Measurements from ENCODE around the gene SH3BGRL. TPM values are rescaled to one million over a fixed set of nuclear protein-coding genes. Genes with fewer than 3 reads are reported as not detected.

SH3BGRL gene
- total and polyA plus RNA-seq, 10 of the 15 experiments (the other 5 are each of a cell fraction or from before 2014, with no cell fraction given): 75.6 to 178 (median 122) TPM

DNA sequence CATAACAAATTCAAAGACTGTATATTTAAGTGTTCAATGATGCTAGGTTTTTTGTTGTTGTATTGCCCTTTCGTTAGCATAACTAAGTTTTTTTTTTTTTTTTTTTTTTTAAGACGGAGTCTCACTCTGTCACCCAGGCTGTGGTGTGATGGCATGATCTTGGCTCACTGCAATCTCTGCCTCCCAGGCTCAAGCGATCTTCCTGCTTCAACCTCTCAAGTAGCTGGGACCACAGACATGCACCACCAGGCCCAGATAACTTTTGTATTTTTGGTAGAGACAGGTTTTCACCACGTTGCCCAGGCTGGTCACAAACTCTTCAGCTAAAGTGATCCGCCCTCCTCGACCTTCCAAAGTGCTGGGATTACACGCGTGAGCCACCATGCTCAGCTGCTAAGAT, 7.0 kb downstream of the SH3BGRL start:
- no peak for TF ChIP-seq ZNF207 (IDR thresholded peaks at IDR 0.05; ENCODE audit: borderline replicate concordance)
- no peak for TF ChIP-seq SPI1 (IDR thresholded peaks at IDR 0.05; ENCODE audit: borderline replicate concordance, insufficient read depth, low read depth, low read length)
- TF ChIP-seq RELA (IDR thresholded peaks at IDR 0.05; ENCODE audit: borderline replicate concordance, partially characterized antibody): no peak
- TF ChIP-seq, protein P1, sequence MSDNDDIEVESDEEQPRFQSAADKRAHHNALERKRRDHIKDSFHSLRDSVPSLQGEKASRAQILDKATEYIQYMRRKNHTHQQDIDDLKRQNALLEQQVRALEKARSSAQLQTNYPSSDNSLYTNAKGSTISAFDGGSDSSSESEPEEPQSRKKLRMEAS (IDR thresholded peaks at IDR 0.05; ENCODE audit: low read depth, low read length): no peak
- no peaks in the 10 kb centered on the region for H3K36me3 ChIP-seq (ENCODE audit: control insufficient read depth in 2 of 2, insufficient read depth in 2 of 2, low read length in 1 of 2)
- intact Hi-C loops (cut with micrococcal nuclease; ENCODE audit: unreplicated experiment) (no loop called here), in situ Hi-C loops (cut with MboI) (no loop called here)
- H3K79me2 ChIP-seq (ENCODE audit: control insufficient read depth, insufficient read depth, low read length): peaks cover 30% of the 10 kb centered on the region
- 73% methylated on average over 7 of the region's 8 CpGs for WGBS (ENCODE audit: insufficient coverage, insufficient replicate concordance, low lambda C conversion rate, missing lambda C conversion rate)
- POLR2A ChIA-PET: no interaction called here
- CTCF ChIA-PET: no interaction called here
- RAD21 ChIA-PET (ENCODE audit: unreplicated experiment): no interaction called here
- no peak for ATAC-seq
- H3K4me3 ChIP-seq: no peak overlapping the region
- BruUV-seq (replicated peaks): no TSS peak
- H3K4me1 ChIP-seq (ENCODE audit: control insufficient read depth, insufficient read depth, low read length): no peaks in the 10 kb centered on the region
- H3K4me2 ChIP-seq (ENCODE audit: control insufficient read depth, insufficient read depth): no peak overlapping the region
- no peak for FAIRE-seq
- no peaks in the 10 kb centered on the region; the same call in 2 of the 3 replicates for H3K9me3 ChIP-seq (replicated peaks; ENCODE audit: control insufficient read depth, insufficient read depth, low read length)
- H3K9ac ChIP-seq (ENCODE audit: control insufficient read depth, insufficient read depth, low read length): no peak overlapping the region
- SMC1A ChIA-PET (ENCODE audit: uncharacterized antibody, unreplicated experiment): no interaction called here
- H2AFZ ChIP-seq (ENCODE audit: control insufficient read depth, low read depth, low read length): no peak overlapping the region
- no peaks in the 10 kb centered on the region for H4K20me1 ChIP-seq (ENCODE audit: control insufficient read depth, insufficient read depth)
- DNase-seq (ENCODE audit: low read depth, low spot score): no peak
- no peak overlapping the region for H3K27ac ChIP-seq (ENCODE audit: control insufficient read depth, insufficient read depth)
- H3K27me3 ChIP-seq (replicated peaks in 1 of 2; ENCODE audit: control insufficient read depth in 2 of 2, insufficient read depth in 2 of 2, low read length in 1 of 2): no peaks in the 10 kb centered on the region

DNA sequence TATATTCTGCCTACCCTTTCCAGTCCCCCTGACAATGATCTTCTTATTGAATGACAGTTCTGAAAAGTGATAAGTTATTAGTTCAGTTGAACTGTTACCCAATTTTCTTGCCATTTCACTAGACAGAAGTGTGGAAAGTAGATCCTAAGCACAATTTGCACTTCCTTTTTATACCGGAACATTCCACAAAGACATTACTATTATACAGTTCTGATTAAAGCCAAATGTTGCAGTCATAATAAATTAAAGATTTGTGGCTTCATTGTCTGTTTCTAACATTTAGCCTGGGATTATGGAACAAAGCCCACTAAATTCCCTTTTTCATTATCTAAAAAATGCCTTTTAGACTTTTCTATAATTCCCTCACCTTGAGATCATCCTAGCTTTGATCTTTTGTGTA, 13.8 kb downstream of the SH3BGRL start:
- no peak overlapping the region for H3K27ac ChIP-seq (ENCODE audit: control insufficient read depth, insufficient read depth)
- RAD21 ChIA-PET (ENCODE audit: unreplicated experiment): no interaction called here
- H4K20me1 ChIP-seq (ENCODE audit: control insufficient read depth, insufficient read depth): no peaks in the 10 kb centered on the region
- no peak for ATAC-seq
- in situ Hi-C loops (cut with MboI) (no loop called here), intact Hi-C loops (cut with micrococcal nuclease; ENCODE audit: unreplicated experiment) (no loop called here)
- SMC1A ChIA-PET (ENCODE audit: uncharacterized antibody, unreplicated experiment): no interaction called here
- H3K4me3 ChIP-seq: no peak overlapping the region
- no peak overlapping the region for H3K4me2 ChIP-seq (ENCODE audit: control insufficient read depth, insufficient read depth)
- no peak for FAIRE-seq
- 27% methylated on average over 1 of the region's 1 CpG for WGBS (ENCODE audit: insufficient coverage, insufficient replicate concordance, low lambda C conversion rate, missing lambda C conversion rate)
- POLR2A ChIA-PET: no interaction called here
- H3K79me2 ChIP-seq (ENCODE audit: control insufficient read depth, insufficient read depth, low read length): no peaks in the 10 kb centered on the region
- no TSS peak for BruUV-seq (replicated peaks)
- H3K36me3 ChIP-seq (ENCODE audit: control insufficient read depth in 2 of 2, insufficient read depth in 2 of 2, low read length in 1 of 2): no peaks in the 10 kb centered on the region
- DNase-seq (ENCODE audit: low read depth, low spot score): no peak
- no peak overlapping the region for H3K9ac ChIP-seq (ENCODE audit: control insufficient read depth, insufficient read depth, low read length)
- CTCF ChIA-PET: no interaction called here
- no peaks in the 10 kb centered on the region for H3K4me1 ChIP-seq (ENCODE audit: control insufficient read depth, insufficient read depth, low read length)
- H3K27me3 ChIP-seq (replicated peaks in 1 of 2; ENCODE audit: control insufficient read depth in 2 of 2, insufficient read depth in 2 of 2, low read length in 1 of 2): no peaks in the 10 kb centered on the region
- H3K9me3 ChIP-seq (replicated peaks; ENCODE audit: control insufficient read depth, insufficient read depth, low read length): no peaks in the 10 kb centered on the region; the same call in 2 of the 3 replicates
- H2AFZ ChIP-seq (ENCODE audit: control insufficient read depth, low read depth, low read length): no peak overlapping the region
- TF ChIP-seq RELA (IDR thresholded peaks at IDR 0.05; ENCODE audit: borderline replicate concordance, partially characterized antibody) (no peak), BRCA1 (IDR thresholded peaks at IDR 0.05; ENCODE audit: low read depth, low read length) (no peak), RELB (IDR thresholded peaks at IDR 0.05; ENCODE audit: low read depth) (no peak), NFXL1 (IDR thresholded peaks at IDR 0.05; ENCODE audit: borderline replicate concordance) (no peak), YY1 (IDR thresholded peaks at IDR 0.05; ENCODE audit: low read depth, low read length) (no peak), RB1 (IDR thresholded peaks at IDR 0.05; ENCODE audit: borderline replicate concordance) (no peak), ZSCAN29 (IDR thresholded peaks at IDR 0.05) (no peak), TCF12 (IDR thresholded peaks at IDR 0.05; ENCODE audit: low read depth, low read length) (no peak), ZBTB40 (IDR thresholded peaks at IDR 0.05; ENCODE audit: borderline replicate concordance) (no peak), ZNF217 (IDR thresholded peaks at IDR 0.05) (no peak), JUNB (IDR thresholded peaks at IDR 0.05) (no peak)
